ENCODE data around the gene CRABP1. TPM values are rescaled to one million over a fixed set of nuclear protein-coding genes. Genes with fewer than 3 reads are reported as not detected.
"Not testable (repeated sequence)": the region's sequence is repeated elsewhere in the genome, so short reads cannot be mapped to it uniquely, and the experiment has no call there.

CRABP1 gene
- total RNA-seq, 2 donors from 2014 or later: not detected

DNA sequence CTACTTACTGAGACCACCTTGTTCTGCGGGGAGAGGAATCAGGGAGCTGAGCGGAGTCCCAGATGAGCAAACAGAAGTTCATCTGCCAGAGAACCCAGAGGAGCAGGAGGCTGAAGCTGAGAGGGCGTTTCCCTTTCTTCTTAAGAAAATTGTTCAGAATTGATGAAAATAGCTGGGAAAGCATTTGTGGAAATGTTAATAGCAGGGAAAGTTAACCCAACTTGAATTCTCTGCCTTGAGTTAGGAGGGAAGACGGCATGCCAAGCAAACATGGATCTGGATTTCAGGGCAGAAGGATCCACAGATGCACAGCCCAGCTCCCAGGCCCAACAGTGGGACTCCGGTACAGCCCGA is 23.2 kb downstream of the CRABP1 start:
- ATAC-seq (no peak), DNase-seq (no peak)
- intact Hi-C loops (cut with DNase I): no loop called here

DNA sequence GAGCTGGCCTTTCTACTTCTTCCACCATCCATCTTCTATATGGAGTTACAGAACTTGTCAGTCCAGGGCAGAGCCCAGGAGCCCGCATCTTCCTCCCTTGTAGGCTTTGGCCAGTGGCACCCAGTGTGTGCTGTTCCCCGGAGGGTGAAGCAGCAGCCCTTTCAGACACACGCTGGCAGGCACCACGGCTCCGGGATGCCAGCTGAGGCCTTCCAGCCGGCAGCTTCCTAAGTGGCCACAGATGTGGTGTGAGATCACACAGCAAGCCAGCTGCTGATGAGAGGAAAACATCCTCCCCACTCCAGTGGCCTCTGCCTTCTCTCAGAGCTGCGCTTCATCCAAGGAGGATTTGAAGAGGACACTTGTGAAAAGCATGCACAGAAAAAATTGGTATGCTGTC is 24.1 kb downstream of the CRABP1 start:
- intact Hi-C loops (cut with DNase I): no loop called here
- ATAC-seq: peak in 1 of 2 donors; percentile 29
- no peak for DNase-seq

DNA sequence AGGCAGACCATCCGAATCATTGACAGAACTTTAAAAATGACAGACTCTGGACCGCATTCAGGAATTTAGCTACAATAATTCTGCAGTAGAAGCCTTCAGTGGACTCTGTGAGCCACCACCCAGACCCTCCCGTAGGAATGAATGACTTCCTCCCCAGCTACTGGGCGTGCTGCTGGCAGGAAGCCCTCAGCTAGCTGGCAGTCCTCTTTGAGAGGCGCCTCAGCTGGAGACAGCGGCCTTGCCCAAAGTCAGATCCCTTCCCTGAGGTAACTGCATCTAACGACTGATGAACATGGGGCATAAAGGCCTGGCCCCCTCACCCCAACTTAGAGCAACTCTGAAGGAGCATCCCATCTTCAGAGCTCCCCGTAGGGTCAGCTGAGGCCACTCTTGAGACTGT is 25.8 kb downstream of the CRABP1 start:
- intact Hi-C loops (cut with DNase I): no loop called here
- ATAC-seq: peak in 1 of 2 donors; percentile 52
- peak; percentile 38 for DNase-seq

DNA sequence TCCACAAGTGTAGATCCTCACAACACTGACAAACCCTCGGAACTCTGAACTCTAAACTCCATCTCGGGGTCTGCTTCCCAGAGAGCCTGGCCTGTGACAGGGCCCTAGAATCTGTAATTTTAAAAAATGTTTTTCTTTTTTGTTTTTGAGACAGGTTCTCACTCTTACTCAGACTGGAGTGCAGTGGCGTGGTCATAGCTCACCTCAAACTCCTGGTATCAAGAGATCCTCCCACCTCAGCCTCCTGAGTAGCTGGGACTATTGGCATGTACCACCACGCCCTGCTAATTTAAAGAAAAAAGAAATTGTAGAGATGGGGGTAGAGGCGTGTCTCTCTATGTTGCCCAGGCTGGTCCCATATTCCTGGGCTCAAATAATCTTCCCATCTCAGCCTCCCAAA is 26.2 kb downstream of the CRABP1 start:
- intact Hi-C loops (cut with DNase I): no loop called here
- DNase-seq: no peak
- ATAC-seq: no peak

DNA sequence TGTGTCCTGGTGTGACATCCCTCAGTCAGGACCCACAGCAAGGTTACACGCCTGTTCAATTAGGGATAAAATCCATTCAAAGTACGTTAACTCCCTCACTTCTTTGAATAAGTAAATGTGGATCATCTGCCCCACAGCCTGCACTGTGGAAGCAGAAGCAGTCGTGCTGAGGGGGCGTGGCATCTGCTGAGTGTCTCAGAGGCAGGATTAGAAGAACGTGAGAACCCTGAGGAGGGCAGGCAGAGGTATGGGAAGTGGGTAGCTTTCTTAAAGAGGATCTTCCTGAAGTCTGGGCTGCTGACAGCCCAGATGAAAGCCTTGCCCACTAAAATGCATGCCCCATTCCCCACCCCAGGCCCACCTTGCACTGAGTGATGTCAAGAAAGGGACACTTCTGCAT is 28.5 kb downstream of the CRABP1 start:
- ATAC-seq (no peak), DNase-seq (no peak)
- intact Hi-C loops (cut with DNase I): no loop called here

DNA sequence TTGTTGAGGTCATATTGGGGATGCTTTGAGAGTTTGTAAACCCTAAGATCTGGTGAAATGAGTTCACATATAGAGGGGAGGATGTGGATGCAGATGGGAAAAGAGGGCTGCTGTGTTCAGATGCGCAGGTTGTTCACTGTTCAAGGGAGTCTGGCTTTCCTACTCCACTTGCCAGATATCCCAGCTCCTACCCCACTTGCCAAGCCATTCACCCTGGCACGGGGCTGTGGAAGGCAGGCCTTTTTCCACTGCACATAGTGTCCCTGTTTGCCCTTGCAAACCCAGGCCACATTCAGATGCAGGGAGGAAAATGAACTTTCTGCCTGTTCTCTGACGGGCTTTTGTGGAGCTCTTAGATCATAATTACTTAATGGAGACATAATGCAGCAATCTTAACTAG is 29.0 kb downstream of the CRABP1 start:
- ATAC-seq (peak in 1 of 2 donors; percentile 18), DNase-seq (no peak)
- intact Hi-C loops (cut with DNase I): no loop called here

DNA sequence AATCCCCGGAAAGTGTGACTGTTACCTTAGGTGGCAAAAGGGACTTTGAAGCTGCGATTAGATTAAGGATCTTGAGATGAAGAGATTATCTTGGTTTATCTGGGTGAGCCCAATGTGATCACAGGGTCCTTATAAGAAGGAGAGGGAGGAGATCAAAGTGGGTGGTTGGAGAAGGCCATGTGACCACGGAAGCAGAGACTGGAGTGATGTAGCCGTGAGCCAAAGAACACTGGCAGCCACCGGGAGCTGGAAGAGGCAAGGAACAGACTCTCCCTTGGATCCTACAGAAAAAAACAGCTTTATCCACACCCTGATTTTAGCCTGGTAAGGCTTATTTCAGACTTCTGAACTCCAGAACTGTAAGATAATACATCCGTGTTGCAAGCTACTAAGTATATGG is 29.9 kb downstream of the CRABP1 start:
- intact Hi-C loops (cut with DNase I): no loop called here
- no peak for DNase-seq
- ATAC-seq: no peak

- DNase-seq (no peak), ATAC-seq (no peak)
- intact Hi-C loops (cut with DNase I): no loop called here
Observed at GRCh38 chr15:78372880-78373279, 32.7 kb downstream of the CRABP1 start.

- DNase-seq: no peak
- ATAC-seq: no peak
- intact Hi-C loops (cut with DNase I): no loop called here
Observed at GRCh38 chr15:78374436-78375393, 34.6 kb downstream of the CRABP1 start.

- DNase-seq; ATAC-seq; intact Hi-C loops (cut with DNase I): not testable (repeated sequence)
Observed at GRCh38 chr15:78380143-78380542, 40.0 kb downstream of the CRABP1 start.

- DNase-seq (no peak), ATAC-seq (no peak)
- intact Hi-C loops (cut with DNase I): no loop called here
Observed at GRCh38 chr15:78382114-78382880, 42.1 kb downstream of the CRABP1 start.

DNA sequence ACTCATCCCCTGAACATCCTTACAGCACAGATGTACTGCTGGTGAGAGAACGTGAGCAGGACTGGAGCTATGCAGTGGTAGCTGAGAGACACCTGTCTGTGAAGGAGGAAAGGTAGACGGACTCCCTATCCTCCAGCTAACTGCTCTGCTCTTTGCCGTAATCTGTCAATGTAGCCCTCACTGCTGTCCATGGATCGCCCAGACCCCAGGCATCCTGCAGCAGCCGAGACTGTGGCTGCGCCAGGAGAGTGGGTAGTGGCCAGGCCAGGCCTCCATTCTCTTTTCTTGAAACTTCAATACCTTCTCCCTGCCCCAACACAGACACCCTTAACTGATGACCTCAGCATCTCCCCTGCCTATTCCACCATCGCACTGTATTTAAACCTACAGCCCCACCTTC is 44.5 kb downstream of the CRABP1 start:
- DNase-seq (no peak), ATAC-seq (no peak)
- intact Hi-C loops (cut with DNase I): no loop called here

- intact Hi-C loops (cut with DNase I): no loop called here
- no peak for ATAC-seq
- DNase-seq: no peak
Observed at GRCh38 chr15:78387246-78388037, 47.3 kb downstream of the CRABP1 start.

DNA sequence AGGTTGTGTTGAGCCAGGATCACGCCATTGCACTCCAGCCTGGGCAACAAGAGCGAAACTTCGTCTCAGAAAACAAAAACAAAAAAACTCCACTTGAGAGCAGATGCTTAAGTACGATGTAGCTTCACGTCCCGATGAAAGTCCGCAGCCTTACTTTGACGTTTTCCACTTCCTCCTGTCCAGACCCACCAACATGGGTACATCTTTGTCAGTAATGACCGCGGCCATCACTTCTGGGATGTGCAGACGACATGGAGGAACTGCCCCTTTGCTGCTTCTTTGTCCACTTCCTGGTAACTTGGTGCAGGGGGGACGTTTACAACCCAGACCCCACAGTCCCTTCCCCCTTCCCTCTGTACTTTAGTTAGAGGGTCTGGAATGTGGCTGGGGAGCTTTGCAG is 48.7 kb downstream of the CRABP1 start:
- ATAC-seq (no peak), DNase-seq (no peak)
- intact Hi-C loops (cut with DNase I): no loop called here

GRCh38 chr15:78389322-78389721 is 49.2 kb downstream of the CRABP1 start:
- ATAC-seq (no peak), DNase-seq (no peak)
- intact Hi-C loops (cut with DNase I): no loop called here

DNA sequence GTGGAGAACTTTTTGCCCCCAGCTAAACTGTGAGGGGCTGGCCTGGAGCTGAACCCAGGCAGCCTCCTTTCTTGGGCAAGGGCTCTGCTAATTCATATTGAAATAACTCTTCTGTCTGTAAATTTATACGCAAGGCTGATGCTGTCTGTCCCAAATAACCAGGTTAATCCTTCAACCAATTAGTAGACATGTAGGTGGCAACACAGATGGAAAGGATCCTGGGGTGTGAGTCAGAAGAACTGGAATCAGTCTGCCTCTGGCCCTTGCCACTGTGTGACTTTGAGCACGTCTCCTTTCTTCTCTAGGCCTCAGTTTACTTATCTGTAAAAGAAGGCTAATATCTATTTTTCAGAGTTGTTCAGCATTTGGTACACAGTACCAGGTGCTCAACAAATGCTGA is 49.6 kb downstream of the CRABP1 start:
- ATAC-seq (no peak), DNase-seq (no peak)
- intact Hi-C loops (cut with DNase I): no loop called here

- intact Hi-C loops (cut with DNase I): no loop called here
- ATAC-seq: no peak
- DNase-seq: no peak
Observed at GRCh38 chr15:78390242-78390641, 50.1 kb downstream of the CRABP1 start.

DNA sequence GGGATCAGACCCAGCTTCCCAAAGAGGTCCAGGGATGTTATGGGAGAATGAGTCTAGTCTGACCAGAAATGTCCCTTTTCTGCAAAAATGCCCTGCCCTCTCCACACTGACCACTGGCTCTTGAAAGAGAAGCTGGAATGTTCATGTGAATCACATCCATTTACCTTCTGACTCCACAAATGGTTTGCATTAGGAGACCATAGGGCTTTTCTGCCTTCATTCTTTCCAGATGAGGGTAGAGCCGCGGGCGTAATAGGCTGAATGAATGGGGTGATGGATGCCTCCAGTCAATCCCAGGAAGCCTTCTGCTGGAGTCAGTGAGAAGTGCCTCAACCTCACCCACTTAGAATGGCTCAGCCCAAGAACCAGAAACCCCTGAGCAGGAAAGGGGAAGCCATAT is 50.7 kb downstream of the CRABP1 start:
- intact Hi-C loops (cut with DNase I): no loop called here
- no peak for DNase-seq
- ATAC-seq: no peak

GRCh38 chr15:78391781-78392180 is 51.6 kb downstream of the CRABP1 start:
- ATAC-seq (no peak), DNase-seq (no peak)
- intact Hi-C loops (cut with DNase I): no loop called here

DNA sequence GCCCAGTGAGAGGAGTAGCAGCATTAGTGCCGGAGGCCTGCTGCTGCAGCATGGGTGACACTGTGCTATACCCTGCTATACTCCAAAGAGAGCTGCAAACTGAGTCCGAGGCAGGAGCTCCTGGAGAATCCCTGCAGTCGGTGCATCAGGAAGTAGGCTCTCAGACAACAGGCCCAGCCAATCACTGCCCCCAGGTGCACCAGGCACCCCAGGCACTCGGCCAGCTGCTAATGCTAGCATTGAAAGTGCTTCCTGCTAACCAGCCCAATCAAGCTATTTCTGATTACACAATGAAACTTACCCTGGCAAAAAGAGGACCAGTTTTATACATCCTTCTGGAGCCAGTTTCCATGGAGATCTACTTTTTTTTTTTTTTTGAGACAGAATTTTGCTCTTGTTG is 52.3 kb downstream of the CRABP1 start:
- no peak for DNase-seq
- ATAC-seq: no peak
- intact Hi-C loops (cut with DNase I): no loop called here
